ENCODE measurements around the gene PPP6R1.

- TF ChIP-seq EGR1 (IDR thresholded peaks at IDR 0.05; ENCODE audit: low read depth) (no peak), POLR2A (IDR thresholded peaks at IDR 0.05; ENCODE audit: borderline replicate concordance, extremely low read depth, insufficient read depth, insufficient read length) (no peak), FOSL1 (IDR thresholded peaks at IDR 0.05; ENCODE audit: low read depth) (no peak), REST (IDR thresholded peaks at IDR 0.05; ENCODE audit: low read depth) (no peak), CTCF (IDR thresholded peaks at IDR 0.05 in 2 of 3, conservative IDR thresholded peaks at IDR 0.05 in 1 of 3; ENCODE audit: borderline replicate concordance in 1 of 3, insufficient read depth in 1 of 3, low read depth in 2 of 3, low read length in 2 of 3) (no peak), ZBTB33 (IDR thresholded peaks at IDR 0.05; ENCODE audit: extremely low read depth, insufficient replicate concordance, low read length) (no peak), POLR2AphosphoS5 (IDR thresholded peaks at IDR 0.05; ENCODE audit: low read depth, low read length) (no peak; the same call in 1 of the 2 replicates)
These were observed 35.4 kb downstream of the PPP6R1 start for GRCh38 chr19:55223291-55224037.
